Renal cortical epithelial cell (primary cell): ENCODE data around the gene B3GALT6. TPM values are rescaled to one million over a fixed set of nuclear protein-coding genes. Genes with fewer than 3 reads are reported as not detected.

Source experiments
- DNase-seq: peaks from one replicate; pipeline ENCODE4 v3.0.0-alpha.2; 2011; ENCODE audit warnings: low read depth
- total RNA-seq: library from RNA; depleted of rRNA; stranded (reverse); fragments of >200 nt; gene quantifications from 2 replicates; pipeline ENCODE4 v1.2.3, GENCODE V29; 2014

Gene B3GALT6
- total RNA-seq, 1 donor from 2014 or later = 48.8 TPM

GRCh38 chr1:1262758-1263157 lies 30.7 kb downstream of the B3GALT6 start:
- no peak for DNase-seq

- no peak for DNase-seq
Measured at GRCh38 chr1:1264026-1264425, 32.0 kb downstream of the B3GALT6 start.

DNA sequence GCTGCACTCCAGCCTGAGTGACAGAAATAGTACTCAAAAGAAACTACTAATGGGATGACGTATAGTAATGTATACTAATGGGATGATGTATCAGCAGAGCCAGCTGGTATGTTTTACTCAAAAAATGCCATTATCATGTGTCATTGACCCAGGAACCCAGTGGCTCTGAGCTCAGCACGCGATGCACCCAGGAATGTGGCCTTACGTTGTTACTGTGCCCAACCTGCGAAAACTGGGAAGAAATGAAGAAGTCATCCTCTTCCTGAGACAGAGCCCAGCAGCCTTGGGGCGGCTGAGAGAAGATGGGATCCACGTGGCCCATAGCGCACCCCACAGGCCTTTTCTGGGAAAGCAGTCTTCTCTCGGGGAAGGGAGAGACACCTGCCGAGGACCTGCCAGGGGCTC lies 32.8 kb downstream of the B3GALT6 start:
- DNase-seq = peak; percentile 67

- no peak for DNase-seq
Measured at GRCh38 chr1:1267488-1268283, 35.6 kb downstream of the B3GALT6 start.

- DNase-seq = no peak
Measured at GRCh38 chr1:1268284-1268682, 36.2 kb downstream of the B3GALT6 start.

GRCh38 chr1:1270813-1271212 lies 38.8 kb downstream of the B3GALT6 start:
- peak; percentile 59 for DNase-seq

DNA sequence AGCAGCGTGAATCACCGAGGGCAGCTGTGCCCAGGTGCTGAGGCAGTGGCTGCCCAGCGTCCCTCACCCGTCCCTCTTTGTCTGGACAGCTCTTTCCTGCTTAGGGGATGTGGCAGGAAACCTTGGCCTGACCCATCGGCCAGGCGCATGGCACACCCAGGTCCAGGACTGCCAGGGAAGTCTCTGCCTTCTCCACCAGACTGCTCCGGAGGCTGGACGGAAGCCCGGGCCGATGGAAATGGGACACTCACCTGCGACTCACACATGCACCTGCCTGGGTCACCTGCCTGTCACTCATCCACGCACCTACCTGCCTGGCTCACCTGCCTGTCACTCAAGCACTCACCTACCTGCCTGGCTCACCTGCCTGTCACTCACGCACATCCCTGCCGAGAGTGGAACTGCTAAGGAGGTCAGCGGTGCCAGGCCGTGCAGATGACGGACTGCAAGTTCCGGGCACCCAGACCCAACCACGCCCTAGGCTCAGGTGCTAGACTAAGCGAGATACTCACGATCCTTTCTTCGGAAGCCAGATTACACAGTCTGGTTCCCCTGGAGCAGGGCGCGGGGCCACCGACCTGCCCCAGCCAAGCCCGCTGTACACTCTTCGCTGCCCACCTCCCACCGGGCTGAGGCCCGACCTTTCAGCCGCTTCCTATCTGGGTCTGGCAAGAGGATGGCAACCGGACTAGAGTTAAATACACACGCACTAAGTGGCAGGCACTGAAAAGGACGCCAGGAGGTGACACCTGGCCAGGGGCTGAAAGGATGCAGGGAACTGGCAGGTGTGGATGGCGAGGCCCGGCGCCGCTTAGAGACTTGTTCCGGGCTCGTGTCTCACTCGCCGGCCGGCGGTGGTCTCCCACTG lies 40.5 kb downstream of the B3GALT6 start:
- peak; percentile 22 for DNase-seq

DNA sequence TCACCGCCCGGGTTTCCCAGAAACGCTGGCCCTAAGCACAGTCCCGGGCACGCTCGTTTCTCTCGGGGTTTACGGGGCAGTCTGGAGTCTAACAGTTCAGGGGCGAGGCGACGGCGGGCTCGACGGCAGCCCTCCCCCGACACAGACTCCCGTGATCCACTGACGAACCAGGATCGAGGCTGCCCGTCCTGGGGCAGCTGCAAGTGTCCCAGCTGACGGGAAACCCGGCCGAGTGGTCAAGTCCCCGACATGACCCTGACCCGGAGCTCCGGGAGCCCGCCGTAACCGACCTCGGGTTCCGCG lies 41.1 kb downstream of the B3GALT6 start:
- no peak for DNase-seq

DNA sequence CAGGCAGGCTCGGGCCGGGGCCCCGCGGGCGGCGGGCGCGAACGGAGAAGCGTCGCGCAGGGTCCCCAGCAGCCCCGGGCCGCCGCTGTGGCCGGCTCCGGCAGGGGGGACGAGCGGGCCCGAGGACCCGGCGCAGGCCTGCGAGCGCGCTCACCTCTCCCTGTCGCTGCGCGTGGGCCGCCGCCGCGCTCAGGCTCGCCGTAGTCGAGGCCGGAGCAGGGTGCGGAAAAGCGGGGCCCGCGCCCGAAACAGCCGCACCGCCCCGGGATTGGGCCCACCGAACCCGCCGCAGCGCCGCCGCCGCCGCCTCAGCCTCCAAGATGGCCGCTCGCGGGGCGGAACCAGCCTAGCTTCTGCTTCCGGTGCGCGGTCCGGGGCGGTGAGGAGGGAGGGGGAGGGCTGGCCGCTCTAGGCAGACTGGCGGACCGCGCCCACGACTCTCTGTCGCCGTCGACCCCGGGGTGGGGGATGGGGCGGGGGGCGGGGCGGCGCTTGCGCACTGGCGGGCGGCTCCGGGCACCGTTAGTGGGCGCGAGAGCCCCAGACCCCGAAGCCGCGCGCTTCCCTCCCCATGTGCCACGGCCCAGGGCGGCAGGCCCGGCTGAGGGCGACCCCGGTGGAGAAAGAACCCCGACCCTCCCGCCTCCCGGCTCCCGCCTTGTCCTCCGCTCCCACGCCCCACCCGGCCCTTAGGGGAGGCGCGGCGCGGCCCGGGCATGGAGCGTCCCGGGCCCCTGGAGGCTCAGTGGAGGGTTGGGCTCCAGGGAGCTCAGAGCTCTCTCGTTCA lies 41.7 kb downstream of the B3GALT6 start, which contains the start of gene UBE2J2:
TSS of gene UBE2J2 (minus strand) at position 343 of the 787 bp plus-strand sequence. CDS start 5,862 bp downstream, outside the sequence.
- peak; percentile 47 for DNase-seq

GRCh38 chr1:1274299-1274930 lies 42.4 kb downstream of the B3GALT6 start:
- no peak for DNase-seq

DNA sequence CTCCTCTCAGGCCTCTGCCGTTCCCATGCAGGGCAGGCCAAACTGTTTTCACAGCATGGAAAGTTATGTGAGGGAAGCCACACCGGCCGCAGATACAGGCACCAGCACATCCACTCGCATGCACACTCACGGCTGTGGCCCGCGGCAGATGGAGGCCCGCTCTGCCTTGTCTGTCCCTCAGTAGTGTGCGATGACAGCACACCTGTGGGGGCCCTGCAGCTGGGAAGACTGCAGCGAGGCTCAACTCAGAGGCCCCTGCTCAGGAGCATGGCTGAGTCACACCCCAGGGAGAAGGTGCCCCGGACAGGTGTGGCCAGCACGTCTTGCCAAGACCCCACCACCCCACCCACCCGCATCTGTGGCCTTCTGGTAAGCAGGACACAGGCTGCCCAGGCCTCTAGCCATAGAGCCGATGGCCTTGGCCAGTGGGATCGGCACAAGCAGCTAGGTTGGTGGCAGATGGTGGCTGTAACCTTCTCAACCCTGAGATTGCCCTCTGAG lies 42.9 kb downstream of the B3GALT6 start:
- DNase-seq = no peak

GRCh38 chr1:1275836-1276235 lies 43.8 kb downstream of the B3GALT6 start:
- no peak for DNase-seq

GRCh38 chr1:1278620-1279019 lies 46.6 kb downstream of the B3GALT6 start:
- DNase-seq = no peak

DNA sequence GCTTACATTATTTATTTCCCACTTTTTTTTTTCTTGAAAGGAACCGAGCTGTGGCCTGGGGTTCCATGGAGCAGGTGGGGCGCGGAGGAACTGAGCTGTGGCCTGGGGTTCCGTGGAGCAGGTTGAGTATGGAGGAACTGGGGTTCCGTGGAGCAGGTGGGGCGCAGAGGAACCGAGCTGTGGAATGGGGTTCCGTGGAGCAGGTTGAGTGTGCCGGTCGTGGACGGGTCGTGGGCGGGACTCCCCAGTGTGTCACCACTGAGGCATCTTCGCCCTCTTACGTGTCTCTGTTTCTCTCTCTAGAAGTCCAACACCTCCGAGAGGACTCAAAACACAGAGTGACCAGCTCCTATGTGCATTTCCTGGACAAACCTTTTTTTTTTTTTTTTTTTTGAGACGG lies 47.0 kb downstream of the B3GALT6 start:
- no peak for DNase-seq

- DNase-seq = no peak
Measured at GRCh38 chr1:1280782-1281481, 48.9 kb downstream of the B3GALT6 start.

DNA sequence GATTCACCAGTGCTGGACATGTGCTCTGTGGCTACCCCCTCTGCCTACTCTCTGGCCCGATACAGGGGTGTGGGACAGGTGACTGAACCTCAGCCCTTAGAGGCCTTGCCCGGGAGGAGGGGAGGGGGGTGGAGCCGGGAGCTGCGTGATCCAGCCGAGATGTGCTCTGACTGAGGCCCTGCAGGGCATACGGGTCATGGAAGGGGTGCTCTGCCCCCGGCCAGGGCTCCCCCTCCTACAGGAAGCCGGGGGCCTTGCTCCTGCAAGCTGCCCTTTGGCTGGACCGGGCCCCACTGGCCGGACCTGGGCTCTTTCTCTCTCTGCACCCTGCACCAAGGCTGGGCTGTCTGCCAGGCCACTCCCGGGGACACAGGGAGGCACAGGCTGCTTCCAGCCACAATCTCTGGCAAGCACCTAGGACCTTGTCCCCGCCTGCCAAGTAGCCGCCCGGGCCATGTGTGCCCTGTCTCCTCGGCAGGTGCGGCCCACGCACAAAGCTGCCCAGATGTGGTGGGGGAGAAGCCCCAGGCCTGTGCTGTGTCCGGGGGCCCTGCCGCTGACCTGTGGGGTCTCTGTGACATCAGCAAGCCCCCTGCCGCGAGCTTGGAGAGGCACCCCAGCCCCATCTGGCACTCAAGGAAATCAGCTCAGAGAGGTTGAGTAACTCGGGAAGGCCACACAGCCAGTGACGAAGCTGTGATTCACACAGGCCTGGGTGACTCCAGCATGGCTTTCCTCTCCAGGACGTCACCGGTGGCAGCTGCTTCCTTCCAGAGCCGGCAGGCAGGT lies 49.7 kb downstream of the B3GALT6 start:
- peak; percentile 63 for DNase-seq

DNA sequence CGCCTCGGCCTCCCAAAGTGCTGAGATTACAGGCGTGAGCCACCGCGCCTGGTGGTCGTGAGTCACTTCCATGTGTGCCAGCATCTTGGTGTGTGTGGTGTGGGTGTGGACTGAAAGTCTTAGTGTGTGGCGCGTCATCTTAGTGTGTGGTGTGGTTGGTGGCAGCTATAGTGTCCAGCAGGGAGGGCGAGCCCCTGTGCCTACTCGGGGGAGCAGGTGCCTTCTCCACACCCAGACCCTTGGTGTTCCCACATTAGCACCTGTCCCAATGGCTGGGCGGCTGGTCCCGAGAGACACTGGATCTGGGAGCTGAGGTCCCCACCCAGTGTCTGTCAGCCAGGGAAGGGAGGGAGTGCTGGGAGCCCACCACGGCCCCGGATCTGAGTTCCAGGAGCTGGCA lies 51.0 kb downstream of the B3GALT6 start:
- no peak for DNase-seq

DNA sequence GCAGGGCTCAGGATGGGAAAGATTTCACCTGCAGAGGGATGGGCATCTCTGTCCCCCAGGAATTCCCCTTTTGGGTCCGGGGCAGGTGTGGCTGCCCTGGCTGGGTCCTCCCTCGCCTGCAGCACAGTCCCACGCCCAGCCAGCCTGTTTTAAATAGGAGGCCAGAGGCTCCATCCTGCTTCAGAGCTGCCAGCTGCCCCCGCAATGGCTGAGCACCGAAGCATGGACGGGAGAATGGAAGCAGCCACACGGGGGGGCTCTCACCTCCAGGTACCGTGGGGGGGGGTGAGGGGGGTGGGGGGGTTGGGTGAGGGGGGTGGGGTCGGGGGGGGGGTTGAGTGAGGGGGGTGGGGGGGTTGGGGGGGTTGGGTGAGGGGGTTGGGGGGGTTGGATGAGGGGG lies 51.8 kb downstream of the B3GALT6 start:
- DNase-seq = peak; percentile 43
